SU-DHL-6 (cell line): ENCODE results near the gene LIMCH1.

Experiments
- EZH2phosphoT487 ChIP-seq: fragments of 200-600 bp; sonication (generic), shearing (Covaris generic); conservative IDR thresholded peaks from 2 replicates; pipeline ENCODE4 v1.6.1; 2018; ENCODE audit warnings: mild to moderate bottlenecking, antibody characterized with exemption, low read length, moderate library complexity, mixed read lengths
- TF ChIP-seq, protein P1 (sequence below): fragments of 200-600 bp; sonication (generic); IDR thresholded peaks from one replicate; pipeline ENCODE4 v1.5.1; 2017; ENCODE audit warnings: antibody characterized with exemption, mild to moderate bottlenecking, low read length, moderate library complexity; ENCODE audit not compliant: insufficient read depth, poor library complexity, severe bottlenecking

DNA sequence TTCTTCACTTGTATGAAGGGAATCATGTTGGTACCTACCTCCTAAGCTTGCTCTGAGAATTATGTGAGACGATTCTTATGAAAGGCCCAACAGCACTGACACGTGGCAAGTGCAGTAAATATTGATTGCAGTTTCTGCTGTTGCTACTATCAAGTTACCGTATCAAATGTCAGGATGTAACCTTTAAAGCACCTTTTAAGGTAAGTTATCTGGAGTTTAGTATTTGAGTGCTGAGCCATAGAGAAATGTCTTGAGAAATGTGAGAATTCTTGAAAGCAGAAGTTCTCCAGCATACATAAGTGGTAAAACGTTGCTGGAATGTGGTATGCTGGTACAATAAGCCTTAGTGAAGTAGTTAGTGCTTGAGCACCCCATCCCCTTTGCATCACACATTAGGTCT, 120.2 kb downstream of the LIMCH1 start:
- TF ChIP-seq, protein P1, sequence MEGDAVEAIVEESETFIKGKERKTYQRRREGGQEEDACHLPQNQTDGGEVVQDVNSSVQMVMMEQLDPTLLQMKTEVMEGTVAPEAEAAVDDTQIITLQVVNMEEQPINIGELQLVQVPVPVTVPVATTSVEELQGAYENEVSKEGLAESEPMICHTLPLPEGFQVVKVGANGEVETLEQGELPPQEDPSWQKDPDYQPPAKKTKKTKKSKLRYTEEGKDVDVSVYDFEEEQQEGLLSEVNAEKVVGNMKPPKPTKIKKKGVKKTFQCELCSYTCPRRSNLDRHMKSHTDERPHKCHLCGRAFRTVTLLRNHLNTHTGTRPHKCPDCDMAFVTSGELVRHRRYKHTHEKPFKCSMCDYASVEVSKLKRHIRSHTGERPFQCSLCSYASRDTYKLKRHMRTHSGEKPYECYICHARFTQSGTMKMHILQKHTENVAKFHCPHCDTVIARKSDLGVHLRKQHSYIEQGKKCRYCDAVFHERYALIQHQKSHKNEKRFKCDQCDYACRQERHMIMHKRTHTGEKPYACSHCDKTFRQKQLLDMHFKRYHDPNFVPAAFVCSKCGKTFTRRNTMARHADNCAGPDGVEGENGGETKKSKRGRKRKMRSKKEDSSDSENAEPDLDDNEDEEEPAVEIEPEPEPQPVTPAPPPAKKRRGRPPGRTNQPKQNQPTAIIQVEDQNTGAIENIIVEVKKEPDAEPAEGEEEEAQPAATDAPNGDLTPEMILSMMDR, result no peak
- no peak for TF ChIP-seq EZH2phosphoT487
